ENCODE results near the gene TUFM. TPM values are rescaled to one million over a fixed set of nuclear protein-coding genes. Genes with fewer than 3 reads are reported as not detected.
A peak's percentile ranks its signal among the peaks of the same experiment; 100 is the strongest.

TUFM gene
- total RNA-seq, 1 experiment from 2014 or later = 161 TPM

DNA sequence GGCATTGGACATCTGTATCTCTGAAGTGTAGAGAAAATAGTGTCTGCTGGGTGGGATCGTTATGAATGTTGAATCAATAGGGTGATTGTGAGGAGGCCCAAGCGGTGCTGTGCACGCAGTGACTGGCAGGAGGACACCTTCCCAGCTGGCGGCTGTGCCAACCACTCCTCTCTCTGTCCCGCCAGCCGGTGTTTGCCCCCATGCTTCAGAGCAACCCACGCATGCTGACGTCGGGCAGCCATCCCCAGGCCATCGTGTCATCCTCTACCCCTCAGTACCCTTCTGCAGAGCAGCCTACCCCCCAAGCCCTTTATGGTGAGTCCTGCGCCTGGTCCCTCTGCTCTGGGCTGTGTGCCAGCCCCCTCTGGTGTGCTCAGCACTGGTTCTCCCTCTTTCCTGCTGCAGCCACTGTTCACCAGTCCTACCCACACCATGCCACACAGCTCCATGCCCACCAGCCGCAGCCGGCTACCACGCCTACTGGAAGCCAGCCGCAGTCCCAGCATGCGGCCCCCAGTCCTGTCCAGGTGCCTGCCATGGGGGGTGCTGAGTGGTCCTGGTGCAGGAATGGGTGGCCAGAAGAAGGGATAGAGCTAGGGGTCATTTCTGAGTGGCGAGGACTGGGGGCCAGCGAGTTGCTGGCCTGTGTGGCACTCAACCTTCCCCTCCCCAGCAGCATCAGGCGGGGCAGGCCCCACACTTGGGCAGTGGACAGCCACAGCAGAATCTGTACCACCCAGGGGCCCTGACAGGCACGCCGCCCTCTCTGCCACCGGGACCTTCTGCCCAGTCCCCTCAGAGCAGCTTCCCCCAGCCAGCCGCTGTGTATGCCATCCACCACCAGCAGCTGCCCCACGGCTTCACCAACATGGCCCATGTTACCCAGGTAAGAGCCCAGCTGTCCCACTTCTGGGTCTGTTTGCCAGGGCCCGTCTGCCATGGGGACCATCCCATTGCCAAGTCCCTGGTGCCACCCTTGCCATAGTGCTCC lies 11.0 kb downstream of the TUFM start:
- H3K9ac ChIP-seq (ENCODE audit: low read length) = no peak overlapping the region
- DNase-seq = no peak
- H2AFZ ChIP-seq (ENCODE audit: low read length) = no peak overlapping the region
- H4K20me1 ChIP-seq (ENCODE audit: insufficient read depth, low read depth, low read length) = peaks cover 12% of the 10 kb centered on the region
- H3K4me2 ChIP-seq (ENCODE audit: low read depth, low read length, poor library complexity, severe bottlenecking) = no peak overlapping the region
- H3K9me2 ChIP-seq (replicated peaks; ENCODE audit: insufficient read depth, low read length) = no peaks in the 10 kb centered on the region
- no peaks in the 10 kb centered on the region for H3K27me3 ChIP-seq (ENCODE audit: low read length)
- H3K36me3 ChIP-seq (ENCODE audit: insufficient read depth, low read length) = peaks cover 53% of the 10 kb centered on the region
- peaks cover 11% of the 10 kb centered on the region for H3K4me1 ChIP-seq (ENCODE audit: low read length)
- H3K4me3 ChIP-seq (ENCODE audit: low read length) = no peak overlapping the region
- no peaks in the 10 kb centered on the region for H3K9me3 ChIP-seq (ENCODE audit: low read length)
- H3K79me2 ChIP-seq (ENCODE audit: low read length) = 0 out of 2 replicates have a peak, but pooled peaks cover 2% of the 10 kb centered on the region
- no peak overlapping the region for H3K27ac ChIP-seq (ENCODE audit: low read length)

- Histone ChIP-seq H3K4me1 (ENCODE audit: low read length) (peaks cover 3% of the 10 kb centered on the region; the same call in 1 of the 2 replicates), H4K20me1 (ENCODE audit: insufficient read depth, low read depth, low read length) (peaks cover 17% of the 10 kb centered on the region), H3K36me3 (ENCODE audit: insufficient read depth, low read length) (peaks cover 61% of the 10 kb centered on the region), H3K9me3 (ENCODE audit: low read length) (no peaks in the 10 kb centered on the region), H3K9ac (ENCODE audit: low read length) (no peak overlapping the region), H3K27me3 (ENCODE audit: low read length) (no peaks in the 10 kb centered on the region), H3K4me2 (ENCODE audit: low read depth, low read length, poor library complexity, severe bottlenecking) (no peak overlapping the region), H3K9me2 (replicated peaks; ENCODE audit: insufficient read depth, low read length) (no peaks in the 10 kb centered on the region), H3K4me3 (ENCODE audit: low read length) (no peak overlapping the region), H2AFZ (ENCODE audit: low read length) (no peak overlapping the region), H3K79me2 (ENCODE audit: low read length) (peaks cover 7% of the 10 kb centered on the region), H3K27ac (ENCODE audit: low read length) (no peak overlapping the region)
- DNase-seq = no peak
Observed at GRCh38 chr16:28834349-28834748, 11.8 kb downstream of the TUFM start.

GRCh38 chr16:28830531-28830930 lies 15.6 kb downstream of the TUFM start:
- Histone ChIP-seq H4K20me1 (ENCODE audit: insufficient read depth, low read depth, low read length) (peaks cover 31% of the 10 kb centered on the region), H3K27me3 (ENCODE audit: low read length) (no peaks in the 10 kb centered on the region), H3K9ac (ENCODE audit: low read length) (no peak overlapping the region), H3K36me3 (ENCODE audit: insufficient read depth, low read length) (peaks cover 82% of the 10 kb centered on the region), H3K9me2 (replicated peaks; ENCODE audit: insufficient read depth, low read length) (no peaks in the 10 kb centered on the region), H3K79me2 (ENCODE audit: low read length) (peaks cover 38% of the 10 kb centered on the region), H2AFZ (ENCODE audit: low read length) (no peak overlapping the region), H3K9me3 (ENCODE audit: low read length) (no peaks in the 10 kb centered on the region), H3K4me1 (ENCODE audit: low read length) (no peaks in the 10 kb centered on the region), H3K27ac (ENCODE audit: low read length) (no peak overlapping the region), H3K4me3 (ENCODE audit: low read length) (no peak overlapping the region), H3K4me2 (ENCODE audit: low read depth, low read length, poor library complexity, severe bottlenecking) (no peak overlapping the region)
- no peak for DNase-seq

DNA sequence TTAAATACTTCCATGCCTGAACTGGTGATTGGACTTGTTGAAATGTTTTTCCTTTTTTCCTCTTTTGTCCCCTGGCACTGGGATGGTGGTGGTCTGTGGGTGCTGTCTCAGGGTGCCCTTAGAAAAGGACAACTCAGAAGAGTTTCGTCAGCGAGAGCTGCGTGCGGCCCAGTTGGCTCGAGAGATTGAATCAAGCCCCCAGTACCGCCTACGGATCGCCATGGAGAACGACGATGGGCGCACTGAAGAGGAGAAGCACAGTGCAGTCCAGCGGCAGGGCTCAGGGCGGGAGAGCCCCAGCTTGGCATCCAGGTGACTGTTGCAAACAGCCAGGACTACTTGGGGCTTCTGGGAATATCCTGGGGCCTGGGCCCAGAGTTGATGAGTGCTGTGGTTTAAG lies 16.4 kb downstream of the TUFM start:
- Histone ChIP-seq H3K36me3 (ENCODE audit: insufficient read depth, low read length) (peaks cover 85% of the 10 kb centered on the region), H3K9me3 (ENCODE audit: low read length) (no peaks in the 10 kb centered on the region), H2AFZ (ENCODE audit: low read length) (no peak overlapping the region), H3K79me2 (ENCODE audit: low read length) (peaks cover 46% of the 10 kb centered on the region), H3K9me2 (replicated peaks; ENCODE audit: insufficient read depth, low read length) (no peaks in the 10 kb centered on the region), H4K20me1 (ENCODE audit: insufficient read depth, low read depth, low read length) (peaks cover 39% of the 10 kb centered on the region), H3K4me3 (ENCODE audit: low read length) (no peak overlapping the region), H3K27ac (ENCODE audit: low read length) (no peak overlapping the region), H3K4me1 (ENCODE audit: low read length) (peaks cover 7% of the 10 kb centered on the region), H3K9ac (ENCODE audit: low read length) (no peak overlapping the region), H3K27me3 (ENCODE audit: low read length) (no peaks in the 10 kb centered on the region), H3K4me2 (ENCODE audit: low read depth, low read length, poor library complexity, severe bottlenecking) (no peak overlapping the region)
- no peak for DNase-seq

GRCh38 chr16:28826141-28826540 lies 20.0 kb downstream of the TUFM start:
- Histone ChIP-seq H3K9me2 (replicated peaks; ENCODE audit: insufficient read depth, low read length) (no peaks in the 10 kb centered on the region), H3K27ac (ENCODE audit: low read length) (no peak overlapping the region), H3K27me3 (ENCODE audit: low read length) (no peaks in the 10 kb centered on the region), H3K9ac (ENCODE audit: low read length) (no peak overlapping the region), H3K4me2 (ENCODE audit: low read depth, low read length, poor library complexity, severe bottlenecking) (no peak overlapping the region), H3K9me3 (ENCODE audit: low read length) (no peaks in the 10 kb centered on the region), H3K4me1 (ENCODE audit: low read length) (peaks cover 21% of the 10 kb centered on the region), H4K20me1 (ENCODE audit: insufficient read depth, low read depth, low read length) (peaks cover 38% of the 10 kb centered on the region), H3K36me3 (ENCODE audit: insufficient read depth, low read length) (peaks cover 61% of the 10 kb centered on the region), H3K79me2 (ENCODE audit: low read length) (peaks cover 68% of the 10 kb centered on the region), H3K4me3 (ENCODE audit: low read length) (no peak overlapping the region), H2AFZ (ENCODE audit: low read length) (no peak overlapping the region)
- no peak for DNase-seq

GRCh38 chr16:28824717-28824973 lies 21.5 kb downstream of the TUFM start:
- Histone ChIP-seq H3K9me2 (replicated peaks; ENCODE audit: insufficient read depth, low read length) (no peaks in the 10 kb centered on the region), H3K4me1 (ENCODE audit: low read length) (peaks cover 21% of the 10 kb centered on the region), H3K79me2 (ENCODE audit: low read length) (peaks cover 63% of the 10 kb centered on the region), H3K36me3 (ENCODE audit: insufficient read depth, low read length) (peaks cover 47% of the 10 kb centered on the region), H3K4me3 (ENCODE audit: low read length) (peak overlapping the region; percentile 88), H4K20me1 (ENCODE audit: insufficient read depth, low read depth, low read length) (peaks cover 35% of the 10 kb centered on the region), H3K4me2 (ENCODE audit: low read depth, low read length, poor library complexity, severe bottlenecking) (peak overlapping the region; percentile 96), H2AFZ (ENCODE audit: low read length) (no peak overlapping the region), H3K27ac (ENCODE audit: low read length) (peak overlapping the region; percentile 91), H3K9me3 (ENCODE audit: low read length) (no peaks in the 10 kb centered on the region), H3K9ac (ENCODE audit: low read length) (peak overlapping the region; percentile 89), H3K27me3 (ENCODE audit: low read length) (no peaks in the 10 kb centered on the region)
- DNase-seq = no peak

- Histone ChIP-seq H3K4me3 (ENCODE audit: low read length) (peak overlapping the region; percentile 88), H3K4me1 (ENCODE audit: low read length) (peaks cover 21% of the 10 kb centered on the region), H3K4me2 (ENCODE audit: low read depth, low read length, poor library complexity, severe bottlenecking) (peak overlapping the region; percentile 96), H3K27me3 (ENCODE audit: low read length) (no peaks in the 10 kb centered on the region), H3K79me2 (ENCODE audit: low read length) (peaks cover 58% of the 10 kb centered on the region), H3K36me3 (ENCODE audit: insufficient read depth, low read length) (peaks cover 41% of the 10 kb centered on the region), H3K9ac (ENCODE audit: low read length) (peak overlapping the region; percentile 89), H4K20me1 (ENCODE audit: insufficient read depth, low read depth, low read length) (peaks cover 32% of the 10 kb centered on the region), H3K27ac (ENCODE audit: low read length) (peak overlapping the region; percentile 91), H2AFZ (ENCODE audit: low read length) (no peak overlapping the region), H3K9me2 (replicated peaks; ENCODE audit: insufficient read depth, low read length) (no peaks in the 10 kb centered on the region), H3K9me3 (ENCODE audit: low read length) (no peaks in the 10 kb centered on the region)
- peak; percentile 98 for DNase-seq
Observed at GRCh38 chr16:28823873-28824716, 22.1 kb downstream of the TUFM start.

DNA sequence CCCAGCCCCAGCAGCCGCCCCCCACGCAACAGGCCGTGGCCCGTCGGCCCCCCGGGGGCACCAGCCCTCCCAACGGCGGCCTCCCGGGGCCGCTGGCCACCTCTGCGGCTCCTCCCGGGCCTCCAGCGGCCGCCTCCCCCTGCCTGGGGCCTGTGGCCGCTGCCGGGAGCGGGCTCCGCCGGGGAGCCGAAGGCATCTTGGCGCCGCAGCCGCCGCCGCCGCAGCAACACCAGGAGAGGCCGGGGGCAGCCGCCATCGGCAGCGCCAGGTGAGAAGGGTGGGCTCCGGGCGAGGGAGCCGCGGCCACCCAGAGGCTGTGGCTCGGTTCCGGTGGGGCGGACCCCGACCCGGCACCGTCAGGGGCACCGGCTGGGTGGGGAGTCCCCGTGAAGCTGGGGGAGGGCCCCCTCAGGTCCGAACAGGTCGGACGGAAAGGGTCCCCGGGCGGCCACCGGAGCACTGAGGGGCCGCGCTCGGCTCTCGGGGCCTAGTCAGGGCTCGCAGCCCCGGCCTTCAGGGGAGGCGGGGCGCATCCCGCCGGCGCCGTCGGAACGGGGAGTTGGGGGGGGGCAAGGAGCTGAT lies 22.8 kb downstream of the TUFM start:
- no peaks in the 10 kb centered on the region for H3K9me2 ChIP-seq (replicated peaks; ENCODE audit: insufficient read depth, low read length)
- peaks cover 21% of the 10 kb centered on the region for H3K4me1 ChIP-seq (ENCODE audit: low read length)
- H3K4me2 ChIP-seq (ENCODE audit: low read depth, low read length, poor library complexity, severe bottlenecking) = peak overlapping the region; percentile 96
- H3K9me3 ChIP-seq (ENCODE audit: low read length) = no peaks in the 10 kb centered on the region
- no peaks in the 10 kb centered on the region for H3K27me3 ChIP-seq (ENCODE audit: low read length)
- H4K20me1 ChIP-seq (ENCODE audit: insufficient read depth, low read depth, low read length) = peaks cover 32% of the 10 kb centered on the region
- peaks cover 57% of the 10 kb centered on the region for H3K79me2 ChIP-seq (ENCODE audit: low read length)
- peaks cover 38% of the 10 kb centered on the region for H3K36me3 ChIP-seq (ENCODE audit: insufficient read depth, low read length)
- peak overlapping the region; percentile 88 for H3K4me3 ChIP-seq (ENCODE audit: low read length)
- peak overlapping the region; percentile 91 for H3K27ac ChIP-seq (ENCODE audit: low read length)
- DNase-seq = peak; percentile 66
- peak overlapping the region; percentile 89 for H3K9ac ChIP-seq (ENCODE audit: low read length)
- no peak overlapping the region for H2AFZ ChIP-seq (ENCODE audit: low read length)

All from Karpas-422 (cell line).